Measurements from ENCODE around the gene CLEC2D.
"Not testable (repeated sequence)": the region's sequence is repeated elsewhere in the genome, so short reads cannot be mapped to it uniquely, and the experiment has no call there.

CLEC2D gene

GRCh38 chr12:9651265-9651729 is 18.2 kb upstream of the CLEC2D start:
- no peak for DNase-seq (ENCODE audit: low read depth, low spot score)

GRCh38 chr12:9660046-9660445 is 9.5 kb upstream of the CLEC2D start:
- DNase-seq (ENCODE audit: low read depth, low spot score): no peak

- no peak for DNase-seq (ENCODE audit: low read depth, low spot score)
These were observed 7.8 kb upstream of the CLEC2D start for GRCh38 chr12:9661720-9662119.

- DNase-seq (ENCODE audit: low read depth, low spot score): no peak
These were observed 7.0 kb upstream of the CLEC2D start for GRCh38 chr12:9662488-9662887.

- no peak for DNase-seq (ENCODE audit: low read depth, low spot score)
These were observed 1.9 kb upstream of the CLEC2D start for GRCh38 chr12:9667403-9668160.

- no peak for DNase-seq (ENCODE audit: low read depth, low spot score)
These were observed 1.1 kb upstream of the CLEC2D start for GRCh38 chr12:9668161-9669018.

GRCh38 chr12:9669019-9669326 is 540 bp upstream of the CLEC2D start:
- DNase-seq (ENCODE audit: low read depth, low spot score): no peak

- DNase-seq (ENCODE audit: low read depth, low spot score): not testable (repeated sequence)
These were observed 2.8 kb downstream of the CLEC2D start for GRCh38 chr12:9672340-9672739.

GRCh38 chr12:9673404-9674225 is 4.1 kb downstream of the CLEC2D start:
- peak; percentile 27 for DNase-seq (ENCODE audit: low read depth, low spot score)

- DNase-seq (ENCODE audit: low read depth, low spot score): no peak
These were observed 4.7 kb downstream of the CLEC2D start for GRCh38 chr12:9674226-9674590.

- DNase-seq (ENCODE audit: low read depth, low spot score): not testable (repeated sequence)
These were observed 13.0 kb downstream of the CLEC2D start for GRCh38 chr12:9682508-9682907.

- not testable (repeated sequence) for DNase-seq (ENCODE audit: low read depth, low spot score)
These were observed 13.4 kb downstream of the CLEC2D start for GRCh38 chr12:9682949-9683348.

- not testable (repeated sequence) for DNase-seq (ENCODE audit: low read depth, low spot score)
These were observed 15.9 kb downstream of the CLEC2D start for GRCh38 chr12:9685366-9685765.

GRCh38 chr12:9685915-9686314 is 16.4 kb downstream of the CLEC2D start:
- DNase-seq (ENCODE audit: low read depth, low spot score): no peak

GRCh38 chr12:9687228-9687627 is 17.7 kb downstream of the CLEC2D start:
- no peak for DNase-seq (ENCODE audit: low read depth, low spot score)

GRCh38 chr12:9692909-9693308 is 23.4 kb downstream of the CLEC2D start:
- DNase-seq (ENCODE audit: low read depth, low spot score): no peak

GRCh38 chr12:9694241-9694640 is 24.7 kb downstream of the CLEC2D start:
- no peak for DNase-seq (ENCODE audit: low read depth, low spot score)

- not testable (repeated sequence) for DNase-seq (ENCODE audit: low read depth, low spot score)
These were observed 25.6 kb downstream of the CLEC2D start for GRCh38 chr12:9695150-9695549.

GRCh38 chr12:9695661-9696060 is 26.1 kb downstream of the CLEC2D start:
- not testable (repeated sequence) for DNase-seq (ENCODE audit: low read depth, low spot score)

GRCh38 chr12:9697619-9698018 is 28.1 kb downstream of the CLEC2D start:
- no peak for DNase-seq (ENCODE audit: low read depth, low spot score)

GRCh38 chr12:9698681-9699080 is 29.2 kb downstream of the CLEC2D start:
- no peak for DNase-seq (ENCODE audit: low read depth, low spot score)

- DNase-seq (ENCODE audit: low read depth, low spot score): no peak
These were observed 29.9 kb downstream of the CLEC2D start for GRCh38 chr12:9699269-9699897.

All from activated CD4-positive, CD25-positive, alpha-beta regulatory T cell treated with anti-CD3 and anti-CD28 coated beads, Interleukin-2, amount 50 U/mL, for 16 hours (primary cell).